HG03066 (cell line): ENCODE results near the gene ICAM4.

ENCODE experiments used
- ATAC-seq: cut with Tn5 transposase; IDR thresholded peaks from one replicate; pipeline ENCODE4 v1.9.1; 2021; ENCODE audit warnings: low read depth; ENCODE audit not compliant: unreplicated experiment

ICAM4 gene

GRCh38 chr19:10316229-10317044 lies 29.7 kb downstream of the ICAM4 start:
- no peak for ATAC-seq

GRCh38 chr19:10317045-10317856 lies 30.5 kb downstream of the ICAM4 start:
- no peak for ATAC-seq

- no peak for ATAC-seq
Measured at GRCh38 chr19:10317857-10318462, 31.2 kb downstream of the ICAM4 start.

- no peak for ATAC-seq
Measured at GRCh38 chr19:10318807-10319682, 32.3 kb downstream of the ICAM4 start.

- ATAC-seq = no peak
Measured at GRCh38 chr19:10320602-10321416, 34.1 kb downstream of the ICAM4 start.

- no peak for ATAC-seq
Measured at GRCh38 chr19:10321417-10321797, 34.7 kb downstream of the ICAM4 start.

- no peak for ATAC-seq
Measured at GRCh38 chr19:10321874-10322835, 35.4 kb downstream of the ICAM4 start.

GRCh38 chr19:10325732-10326131 lies 39.0 kb downstream of the ICAM4 start:
- no peak for ATAC-seq

- no peak for ATAC-seq
Measured at GRCh38 chr19:10327793-10328192, 41.0 kb downstream of the ICAM4 start.

GRCh38 chr19:10328558-10329429 lies 42.0 kb downstream of the ICAM4 start:
- no peak for ATAC-seq

GRCh38 chr19:10329555-10329954 lies 42.8 kb downstream of the ICAM4 start:
- ATAC-seq = no peak

GRCh38 chr19:10332158-10332964 lies 45.6 kb downstream of the ICAM4 start:
- ATAC-seq = no peak

- peak; percentile 85 for ATAC-seq
Measured at GRCh38 chr19:10332965-10333757, 46.4 kb downstream of the ICAM4 start, which contains the start of gene RAVER1. RAVER1 (minus strand) TSS chr19:10333529; CDS start chr19:10333507, 22 bp downstream.

GRCh38 chr19:10333758-10334587 lies 47.2 kb downstream of the ICAM4 start:
- peak; percentile 9 for ATAC-seq
